Loucy (cell line): ENCODE data around the gene SELENOM.

Experiments
- CTCF ChIP-seq: fragments of 200-600 bp; sonication (generic); conservative IDR thresholded peaks from 2 replicates; pipeline ENCODE4 v1.5.1; 2014; ENCODE audit warnings: mild to moderate bottlenecking, antibody characterized with exemption, low read length
- EZH2phosphoT487 ChIP-seq: fragments of 200-600 bp; IDR thresholded peaks from 2 replicates; pipeline ENCODE4 v1.6.1; 2018; ENCODE audit warnings: antibody characterized with exemption, mild to moderate bottlenecking, moderate library complexity, borderline replicate concordance

- TF ChIP-seq CTCF (no peak), EZH2phosphoT487 (no peak)
Measured at GRCh38 chr22:31148488-31148887, 41.1 kb upstream of the SELENOM start.
